OCI-LY1 (cell line): ENCODE results near the gene ENPP3.

Experiments
- H2AFZ ChIP-seq: fragments of 200-600 bp; sonication (generic), shearing (Covaris generic); 2 replicates; pipeline ENCODE4 v1.6.0; 2014; ENCODE audit warnings: antibody characterized with exemption, mild to moderate bottlenecking, low read length
- H3F3A ChIP-seq: fragments of 200-600 bp; sonication (generic), shearing (Covaris generic); 2 replicates; pipeline ENCODE4 v1.6.0; 2014; ENCODE audit warnings: mild to moderate bottlenecking, antibody characterized with exemption, low read length, moderate library complexity; ENCODE audit not compliant: insufficient read depth
- H3K27ac ChIP-seq: fragments of 200-600 bp; sonication (generic); 2 replicates; pipeline ENCODE4 v1.5.1; 2014; ENCODE audit warnings: low read length, mixed run types, mild to moderate bottlenecking, low read depth; ENCODE audit not compliant: poor library complexity, severe bottlenecking
- H3K27me3 ChIP-seq: fragments of 200-600 bp; sonication (generic); 2 replicates; pipeline ENCODE4 v1.6.0; 2014; ENCODE audit warnings: antibody characterized with exemption, mild to moderate bottlenecking, low read length, moderate library complexity; ENCODE audit not compliant: insufficient read depth
- H3K36me3 ChIP-seq: fragments of 200-600 bp; sonication (generic); 2 replicates; pipeline ENCODE4 v1.6.1; 2014; ENCODE audit warnings: mild to moderate bottlenecking, antibody characterized with exemption, low read length, moderate library complexity, mixed read lengths; ENCODE audit not compliant: insufficient read depth
- H3K4me1 ChIP-seq: fragments of 200-600 bp; sonication (generic); 2 replicates; pipeline ENCODE4 v1.5.1; 2014; ENCODE audit warnings: mild to moderate bottlenecking, low read length, moderate library complexity; ENCODE audit not compliant: insufficient read depth, severe bottlenecking
- H3K4me2 ChIP-seq: fragments of 200-600 bp; sonication (generic), shearing (Covaris generic); 2 replicates; pipeline ENCODE4 v1.6.1; 2014; ENCODE audit warnings: low read length
- H3K4me3 ChIP-seq: fragments of 200-600 bp; sonication (generic); 2 replicates; pipeline ENCODE4 v1.5.1; 2014; ENCODE audit warnings: low read length, low read depth, mild to moderate bottlenecking, mixed read lengths; ENCODE audit not compliant: poor library complexity, severe bottlenecking
- H3K79me2 ChIP-seq: fragments of 200-600 bp; shearing (Covaris generic); 2 replicates; pipeline ENCODE4 v1.6.1; 2016; ENCODE audit warnings: mixed run types, low read length, mixed read lengths; ENCODE audit not compliant: insufficient read depth
- H3K9ac ChIP-seq: fragments of 200-600 bp; sonication (generic), shearing (Covaris generic); 2 replicates; pipeline ENCODE4 v1.6.1; 2014; ENCODE audit warnings: mild to moderate bottlenecking, low read length, mixed read lengths
- H3K9me2 ChIP-seq: fragments of 200-600 bp; sonication (generic), shearing (Covaris generic); 2 replicates; pipeline ENCODE4 v1.6.1; 2014; ENCODE audit warnings: low read depth, mild to moderate bottlenecking, low read length, mixed read lengths
- H3K9me3 ChIP-seq: fragments of 200-600 bp; shearing (Covaris generic); 2 replicates; pipeline ENCODE4 v1.6.1; 2014; ENCODE audit warnings: low read length, mixed read lengths
- H4K20me1 ChIP-seq: fragments of 200-600 bp; sonication (generic), shearing (Covaris generic); 2 replicates; pipeline ENCODE4 v1.6.0; 2016; ENCODE audit warnings: mild to moderate bottlenecking, low read length; ENCODE audit not compliant: insufficient read depth
- CTCF ChIP-seq: fragments of 200-600 bp; sonication (generic), shearing (Covaris generic); IDR thresholded peaks from 2 replicates; pipeline ENCODE4 v1.5.1; 2017; ENCODE audit warnings: mild to moderate bottlenecking, antibody characterized with exemption, low read length, moderate library complexity, mixed read lengths
- EZH2 ChIP-seq: fragments of 200-600 bp; sonication (generic), shearing (Covaris generic); IDR thresholded peaks from 2 replicates; pipeline ENCODE4 v1.8.0; 2017; ENCODE audit warnings: borderline replicate concordance, mixed run types, mild to moderate bottlenecking, antibody characterized with exemption, low read length, moderate library complexity, mixed read lengths

Gene ENPP3

GRCh38 chr6:131739136-131739535 is 102.0 kb downstream of the ENPP3 start:
- Histone ChIP-seq H3K27me3 (no peaks in the 10 kb centered on the region), H4K20me1 (no peaks in the 10 kb centered on the region), H3K27ac (no peak overlapping the region), H3K9ac (no peak overlapping the region), H3K79me2 (no peaks in the 10 kb centered on the region), H3K36me3 (no peaks in the 10 kb centered on the region), H3K9me3 (no peaks in the 10 kb centered on the region), H3K4me1 (no peaks in the 10 kb centered on the region), H3K4me3 (no peak overlapping the region), H3F3A (no peaks in the 10 kb centered on the region), H3K9me2 (no peaks in the 10 kb centered on the region), H2AFZ (no peak overlapping the region), H3K4me2 (no peak overlapping the region)
- TF ChIP-seq CTCF (no peak), EZH2 (no peak)

- Histone ChIP-seq H3K9me3 (no peaks in the 10 kb centered on the region), H3K4me3 (no peak overlapping the region), H3K4me1 (no peaks in the 10 kb centered on the region), H4K20me1 (no peaks in the 10 kb centered on the region), H3K9me2 (no peaks in the 10 kb centered on the region), H3F3A (no peaks in the 10 kb centered on the region), H2AFZ (no peak overlapping the region), H3K4me2 (no peak overlapping the region), H3K9ac (no peak overlapping the region), H3K36me3 (no peaks in the 10 kb centered on the region), H3K27ac (no peak overlapping the region), H3K79me2 (no peaks in the 10 kb centered on the region), H3K27me3 (no peaks in the 10 kb centered on the region)
- TF ChIP-seq CTCF (no peak), EZH2 (no peak)
Measured at GRCh38 chr6:131740161-131740560, 103.1 kb downstream of the ENPP3 start.

GRCh38 chr6:131741688-131742393 is 104.7 kb downstream of the ENPP3 start:
- Histone ChIP-seq H4K20me1 (no peaks in the 10 kb centered on the region), H3K79me2 (no peaks in the 10 kb centered on the region), H3K27me3 (no peaks in the 10 kb centered on the region), H3K4me1 (no peaks in the 10 kb centered on the region), H3K9ac (no peak overlapping the region), H3K36me3 (no peaks in the 10 kb centered on the region), H3K4me2 (no peak overlapping the region), H3K4me3 (no peak overlapping the region), H3K9me2 (no peaks in the 10 kb centered on the region), H2AFZ (no peak overlapping the region), H3K27ac (no peak overlapping the region), H3F3A (no peaks in the 10 kb centered on the region), H3K9me3 (no peaks in the 10 kb centered on the region)
- TF ChIP-seq EZH2: no peak
